K562 (cell line): ENCODE results near the gene MMD2. TPM values are rescaled to one million over a fixed set of nuclear protein-coding genes. Genes with fewer than 3 reads are reported as not detected.

ENCODE experiments used
- CTBP1 ChIP-seq: fragments of 450-650 bp; IDR thresholded peaks from 2 replicates; pipeline ENCODE4 v1.6.1; 2016; ENCODE audit warnings: borderline replicate concordance
- EZH2 ChIP-seq: IDR thresholded peaks from 2 replicates; pipeline ENCODE4 v1.6.1; 2012; ENCODE audit warnings: low read depth, mild to moderate bottlenecking, inconsistent platforms, low read length, borderline replicate concordance
- HMGN3 ChIP-seq: IDR thresholded peaks from 2 replicates; pipeline ENCODE4 v1.6.1; 2011; ENCODE audit warnings: borderline replicate concordance, low read depth, mild to moderate bottlenecking, mixed read lengths, low read length; ENCODE audit not compliant: insufficient read length; ENCODE audit errors: extremely low read depth
- KDM4B ChIP-seq, 2 experiments: fragments of 450-650 bp in 1 of 2; sonication (generic) in 1 of 2; IDR thresholded peaks; 2 replicates each; pipeline ENCODE4 v1.6.1; 2016 to 2017; ENCODE audit warnings: borderline replicate concordance in 2 of 2, antibody characterized with exemption in 1 of 2, low read depth in 1 of 2, mild to moderate bottlenecking in 1 of 2
- LCOR ChIP-seq: sonication (generic); formaldehyde crosslinking; IDR thresholded peaks from 2 replicates; pipeline ENCODE4 v1.8.0; 2022; ENCODE audit warnings: mild to moderate bottlenecking, missing genetic modification reagents
- POLR2A ChIP-seq: fragments of 450-650 bp; conservative IDR thresholded peaks from 2 replicates; pipeline ENCODE4 v1.6.1; 2016
- SMAD4 ChIP-seq: fragments of 250-450 bp; sonication (Bioruptor Pico); conservative IDR thresholded peaks from 2 replicates; pipeline ENCODE4 v1.8.0; 2021; ENCODE audit warnings: inconsistent platforms, mild to moderate bottlenecking, moderate library complexity
- ZNF354B ChIP-seq: fragments of 250-450 bp; sonication (Bioruptor Pico); IDR thresholded peaks from 2 replicates; pipeline ENCODE4 v1.4.0; 2020
- polyA plus RNA-seq, 8 experiments: library from polyadenylated mRNA; depleted of rRNA in 4 of 8; stranded (reverse) in 5 of 8; unstranded in 3 of 8; fragments of >200 nt; fragmentation: Nextera tagmentation in 2 of 8; fragmentation: Illumina TruSeq in 1 of 8; extraction: Ambion mirVana in 2 of 8; extraction: Trizol in 1 of 8; gene quantifications; 2 replicates each; pipeline versions ENCODE4 v1.2.1 to v1.2.3, GENCODE V29; 2011 to 2014; ENCODE audit warnings: inconsistent platforms in 1 of 8, missing spikeins in 1 of 8
- small RNA-seq: library from RNA; depleted of rRNA; stranded (forward); fragments of <200 nt; gene quantifications from one replicate; pipeline ENCODE3, GENCODE V24; 2014
- total RNA-seq, 7 experiments: library from RNA; depleted of rRNA in 6 of 7; stranded (reverse); fragments of >200 nt in 6 of 7; fragmentation: Illumina TruSeq in 2 of 7; extraction: Trizol in 2 of 7; gene quantifications; 2 replicates each; pipeline versions ENCODE4 v1.2.1 to v1.2.3, GENCODE V29; 2011 to 2021; ENCODE audit warnings: low replicate concordance in 1 of 7
- TF ChIP-seq, protein P1 (sequence below): fragments of 250-450 bp; sonication (Bioruptor Pico); IDR thresholded peaks from 2 replicates; pipeline ENCODE4 v1.8.0; 2022; ENCODE audit warnings: inconsistent platforms, mild to moderate bottlenecking, moderate library complexity, borderline replicate concordance
- TF ChIP-seq, protein P2 (sequence below): fragments of 250-450 bp; sonication (Bioruptor Pico); IDR thresholded peaks from 2 replicates; pipeline ENCODE4 v1.6.1; 2021; ENCODE audit warnings: mild to moderate bottlenecking
- TF ChIP-seq, protein P3 (sequence below): sonication (generic); formaldehyde crosslinking; IDR thresholded peaks from 2 replicates; pipeline ENCODE4 v1.8.0; 2022; ENCODE audit warnings: missing genetic modification reagents, mild to moderate bottlenecking, moderate library complexity, borderline replicate concordance
- TF ChIP-seq, protein P4 (sequence below): IDR thresholded peaks from 2 replicates; pipeline ENCODE4 v1.6.1; 2012; ENCODE audit warnings: low read depth, low read length, improper control_type of control experiment, borderline replicate concordance

MMD2 gene
- total and polyA plus RNA-seq, 9 of the 15 experiments (the other 6 are each of a cell fraction or from before 2014, with no cell fraction given), result not detected

DNA sequence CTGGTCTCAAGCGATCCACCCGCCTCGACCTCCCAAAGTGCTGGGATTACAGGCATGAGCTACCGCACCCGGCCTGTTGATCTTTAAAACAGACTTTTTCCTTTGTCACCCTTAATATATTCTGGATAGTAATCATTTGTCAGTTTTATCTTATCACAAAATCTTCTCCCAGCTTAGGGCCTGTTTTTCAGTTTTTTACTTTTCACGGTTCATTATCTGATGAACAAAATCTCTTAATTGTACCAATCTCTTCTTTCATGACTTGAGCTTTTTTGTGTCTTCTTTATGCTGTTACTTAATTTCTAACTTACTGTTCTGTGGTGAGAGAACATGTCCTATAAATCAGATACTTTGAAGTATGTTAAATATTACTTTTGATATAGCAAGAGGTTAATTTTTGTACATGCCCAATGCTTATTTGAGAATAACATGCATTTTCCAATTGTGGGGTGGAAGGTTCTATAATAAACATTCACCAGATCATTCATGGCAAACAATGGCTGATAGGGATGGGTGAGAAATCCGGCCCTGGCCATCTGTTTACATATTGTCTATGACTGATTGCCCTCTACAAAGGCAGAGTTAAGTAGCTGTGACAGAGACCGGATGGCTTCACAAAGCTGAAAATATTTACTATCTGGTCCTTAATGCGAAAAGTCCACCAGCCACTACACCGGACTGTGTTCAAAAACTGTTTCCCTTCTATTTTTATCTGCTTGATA, 102.5 kb downstream of the MMD2 start (continued):
- TF ChIP-seq LCOR (CRISPR knock-in tag), result no peak
- TF ChIP-seq, protein P1, sequence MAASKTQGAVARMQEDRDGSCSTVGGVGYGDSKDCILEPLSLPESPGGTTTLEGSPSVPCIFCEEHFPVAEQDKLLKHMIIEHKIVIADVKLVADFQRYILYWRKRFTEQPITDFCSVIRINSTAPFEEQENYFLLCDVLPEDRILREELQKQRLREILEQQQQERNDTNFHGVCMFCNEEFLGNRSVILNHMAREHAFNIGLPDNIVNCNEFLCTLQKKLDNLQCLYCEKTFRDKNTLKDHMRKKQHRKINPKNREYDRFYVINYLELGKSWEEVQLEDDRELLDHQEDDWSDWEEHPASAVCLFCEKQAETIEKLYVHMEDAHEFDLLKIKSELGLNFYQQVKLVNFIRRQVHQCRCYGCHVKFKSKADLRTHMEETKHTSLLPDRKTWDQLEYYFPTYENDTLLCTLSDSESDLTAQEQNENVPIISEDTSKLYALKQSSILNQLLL (CRISPR knock-in tag), result no peak
- no peak for TF ChIP-seq POLR2A
- TF ChIP-seq HMGN3, result no peak
- no peak for TF ChIP-seq SMAD4 (CRISPR knock-in tag)
- TF ChIP-seq, protein P2, sequence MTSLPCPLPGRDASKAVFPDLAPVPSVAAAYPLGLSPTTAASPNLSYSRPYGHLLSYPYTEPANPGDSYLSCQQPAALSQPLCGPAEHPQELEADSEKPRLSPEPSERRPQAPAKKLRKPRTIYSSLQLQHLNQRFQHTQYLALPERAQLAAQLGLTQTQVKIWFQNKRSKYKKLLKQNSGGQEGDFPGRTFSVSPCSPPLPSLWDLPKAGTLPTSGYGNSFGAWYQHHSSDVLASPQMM (CRISPR knock-in tag), result no peak
- TF ChIP-seq, protein P3, sequence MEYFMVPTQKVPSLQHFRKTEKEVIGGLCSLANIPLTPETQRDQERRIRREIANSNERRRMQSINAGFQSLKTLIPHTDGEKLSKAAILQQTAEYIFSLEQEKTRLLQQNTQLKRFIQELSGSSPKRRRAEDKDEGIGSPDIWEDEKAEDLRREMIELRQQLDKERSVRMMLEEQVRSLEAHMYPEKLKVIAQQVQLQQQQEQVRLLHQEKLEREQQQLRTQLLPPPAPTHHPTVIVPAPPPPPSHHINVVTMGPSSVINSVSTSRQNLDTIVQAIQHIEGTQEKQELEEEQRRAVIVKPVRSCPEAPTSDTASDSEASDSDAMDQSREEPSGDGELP (CRISPR knock-in tag), result no peak
- no peak for TF ChIP-seq KDM4B (IDR thresholded peaks at IDR 0.05; ENCODE audit: borderline replicate concordance in 2 of 2, low read depth in 1 of 2)
- TF ChIP-seq EZH2, result no peak
- TF ChIP-seq, protein P4, sequence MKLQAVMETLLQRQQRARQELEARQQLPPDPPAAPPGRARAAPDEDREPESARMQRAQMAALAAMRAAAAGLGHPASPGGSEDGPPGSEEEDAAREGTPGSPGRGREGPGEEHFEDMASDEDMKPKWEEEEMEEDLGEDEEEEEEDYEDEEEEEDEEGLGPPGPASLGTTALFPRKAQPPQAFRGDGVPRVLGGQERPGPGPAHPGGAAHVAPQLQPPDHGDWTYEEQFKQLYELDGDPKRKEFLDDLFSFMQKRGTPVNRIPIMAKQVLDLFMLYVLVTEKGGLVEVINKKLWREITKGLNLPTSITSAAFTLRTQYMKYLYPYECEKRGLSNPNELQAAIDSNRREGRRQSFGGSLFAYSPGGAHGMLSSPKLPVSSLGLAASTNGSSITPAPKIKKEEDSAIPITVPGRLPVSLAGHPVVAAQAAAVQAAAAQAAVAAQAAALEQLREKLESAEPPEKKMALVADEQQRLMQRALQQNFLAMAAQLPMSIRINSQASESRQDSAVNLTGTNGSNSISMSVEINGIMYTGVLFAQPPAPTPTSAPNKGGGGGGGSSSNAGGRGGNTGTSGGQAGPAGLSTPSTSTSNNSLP, result no peak
- TF ChIP-seq ZNF354B (CRISPR knock-in tag), result no peak
- TF ChIP-seq CTBP1, result no peak

Small RNAs within 50 kb of the gene (small RNA-seq; reads per million reads assigned to genes)
- not detected for gene AC092032.1

Other genes starting within 250 kb of the MMD2 start
- 19.8 and 23.1 TPM in 2 replicates for gene AP5Z1, start 183.6 kb downstream of the MMD2 start, total RNA-seq (2014; rRNA removed)
- gene AP5Z1, start 183.6 kb downstream of the MMD2 start, total RNA-seq (2014; rRNA removed; fragmentation: Illumina TruSeq; extraction: Trizol), result 2.7 and 3.3 TPM in 2 replicates
- gene AP5Z1, start 183.6 kb downstream of the MMD2 start, total RNA-seq (2015; rRNA removed; fragmentation: Illumina TruSeq; extraction: Trizol), result 11.1 and 12.6 TPM in 2 replicates
- 25.6 and 31.1 TPM in 2 replicates for gene AP5Z1, start 183.6 kb downstream of the MMD2 start, total RNA-seq (2021)
- gene AP5Z1, start 183.6 kb downstream of the MMD2 start, polyA plus RNA-seq (2011; rRNA removed), result 6.4 and 13.9 TPM in 2 replicates
- gene AP5Z1, start 183.6 kb downstream of the MMD2 start, polyA plus RNA-seq (2014; fragmentation: Illumina TruSeq; extraction: Trizol), result 4.1 and 9.6 TPM in 2 replicates
- gene AP5Z1, start 183.6 kb downstream of the MMD2 start, polyA plus RNA-seq (2014; fragmentation: Nextera tagmentation; extraction: Ambion mirVana), result under 1 TPM; 0.06 to 0.98 TPM
- gene AP5Z1, start 183.6 kb downstream of the MMD2 start, polyA plus RNA-seq (2014; rRNA removed), result 22.1 and 26.3 TPM in 2 replicates
- gene PAPOLB, start 97.2 kb downstream of the MMD2 start, total RNA-seq (2014; rRNA removed), result 0.12 TPM in 1 of 2 replicates, not detected in the other
- gene PAPOLB, start 97.2 kb downstream of the MMD2 start, total RNA-seq (2014; rRNA removed; fragmentation: Illumina TruSeq; extraction: Trizol), result 0.26 and 0.33 TPM in 2 replicates
- gene PAPOLB, start 97.2 kb downstream of the MMD2 start, total RNA-seq (2015; rRNA removed; fragmentation: Illumina TruSeq; extraction: Trizol), result 0.23 and 0.29 TPM in 2 replicates
- gene PAPOLB, start 97.2 kb downstream of the MMD2 start, total RNA-seq (2021), result 0.16 and 0.25 TPM in 2 replicates
- 0.01 and 0.04 TPM in 2 replicates for gene PAPOLB, start 97.2 kb downstream of the MMD2 start, polyA plus RNA-seq (2011; rRNA removed)
- gene PAPOLB, start 97.2 kb downstream of the MMD2 start, polyA plus RNA-seq (2014; fragmentation: Illumina TruSeq; extraction: Trizol), result not detected in 2 replicates
- not detected for gene PAPOLB, start 97.2 kb downstream of the MMD2 start, polyA plus RNA-seq (2014; fragmentation: Nextera tagmentation; extraction: Ambion mirVana)
- gene PAPOLB, start 97.2 kb downstream of the MMD2 start, polyA plus RNA-seq (2014; rRNA removed), result 0.05 TPM in 1 of 2 replicates, not detected in the other
- gene RADIL, start 75.5 kb downstream of the MMD2 start, total RNA-seq (2014; rRNA removed), result 4.6 and 4.8 TPM in 2 replicates
- gene RADIL, start 75.5 kb downstream of the MMD2 start, total RNA-seq (2014; rRNA removed; fragmentation: Illumina TruSeq; extraction: Trizol), result 0.25 and 0.48 TPM in 2 replicates
- 0.91 and 1.4 TPM in 2 replicates for gene RADIL, start 75.5 kb downstream of the MMD2 start, total RNA-seq (2015; rRNA removed; fragmentation: Illumina TruSeq; extraction: Trizol)
- gene RADIL, start 75.5 kb downstream of the MMD2 start, total RNA-seq (2021), result 8.1 and 8.6 TPM in 2 replicates
- gene RADIL, start 75.5 kb downstream of the MMD2 start, polyA plus RNA-seq (2011; rRNA removed), result 2.4 and 2.7 TPM in 2 replicates
- 1.4 and 2.2 TPM in 2 replicates for gene RADIL, start 75.5 kb downstream of the MMD2 start, polyA plus RNA-seq (2014; fragmentation: Illumina TruSeq; extraction: Trizol)
- gene RADIL, start 75.5 kb downstream of the MMD2 start, polyA plus RNA-seq (2014; fragmentation: Nextera tagmentation; extraction: Ambion mirVana), result under 1 TPM in 1 of 2 experiments, not detected in 1; 0.06 TPM
- 4.2 and 5.4 TPM in 2 replicates for gene RADIL, start 75.5 kb downstream of the MMD2 start, polyA plus RNA-seq (2014; rRNA removed)
- 6.3 and 7.1 TPM in 2 replicates for gene RBAK, start 86.7 kb upstream of the MMD2 start, total RNA-seq (2014; rRNA removed)
- gene RBAK, start 86.7 kb upstream of the MMD2 start, total RNA-seq (2014; rRNA removed; fragmentation: Illumina TruSeq; extraction: Trizol), result 12.7 and 15.9 TPM in 2 replicates
- 11.7 and 13.2 TPM in 2 replicates for gene RBAK, start 86.7 kb upstream of the MMD2 start, total RNA-seq (2015; rRNA removed; fragmentation: Illumina TruSeq; extraction: Trizol)
- 9.8 and 11.2 TPM in 2 replicates for gene RBAK, start 86.7 kb upstream of the MMD2 start, total RNA-seq (2021)
- 10.1 and 10.4 TPM in 2 replicates for gene RBAK, start 86.7 kb upstream of the MMD2 start, polyA plus RNA-seq (2011; rRNA removed)
- 8.9 and 10.2 TPM in 2 replicates for gene RBAK, start 86.7 kb upstream of the MMD2 start, polyA plus RNA-seq (2014; fragmentation: Illumina TruSeq; extraction: Trizol)
- 1 to 10 TPM; 2.7 to 3.3 TPM for gene RBAK, start 86.7 kb upstream of the MMD2 start, polyA plus RNA-seq (2014; fragmentation: Nextera tagmentation; extraction: Ambion mirVana)
- gene RBAK, start 86.7 kb upstream of the MMD2 start, polyA plus RNA-seq (2014; rRNA removed), result 5.6 and 7.4 TPM in 2 replicates
- gene WIPI2, start 231.0 kb upstream of the MMD2 start, total RNA-seq (2014; rRNA removed), result 40.0 and 41.1 TPM in 2 replicates
- 33.9 and 39.1 TPM in 2 replicates for gene WIPI2, start 231.0 kb upstream of the MMD2 start, total RNA-seq (2014; rRNA removed; fragmentation: Illumina TruSeq; extraction: Trizol)
- gene WIPI2, start 231.0 kb upstream of the MMD2 start, total RNA-seq (2015; rRNA removed; fragmentation: Illumina TruSeq; extraction: Trizol), result 31.7 and 35.1 TPM in 2 replicates
- gene WIPI2, start 231.0 kb upstream of the MMD2 start, total RNA-seq (2021), result 55.0 and 59.4 TPM in 2 replicates
- gene WIPI2, start 231.0 kb upstream of the MMD2 start, polyA plus RNA-seq (2011; rRNA removed), result 91.6 and 92.9 TPM in 2 replicates
- 53.2 and 54.7 TPM in 2 replicates for gene WIPI2, start 231.0 kb upstream of the MMD2 start, polyA plus RNA-seq (2014; fragmentation: Illumina TruSeq; extraction: Trizol)
- gene WIPI2, start 231.0 kb upstream of the MMD2 start, polyA plus RNA-seq (2014; fragmentation: Nextera tagmentation; extraction: Ambion mirVana), result 1 to 10 TPM; 7.9 to 8.0 TPM
- 56.2 and 60.8 TPM in 2 replicates for gene WIPI2, start 231.0 kb upstream of the MMD2 start, polyA plus RNA-seq (2014; rRNA removed)